ENCODE measurements around the gene NTN3. TPM values are rescaled to one million over a fixed set of nuclear protein-coding genes. Genes with fewer than 3 reads are reported as not detected.

Gene NTN3
- polyA plus RNA-seq, 1 of the 3 experiments (the other 2 are of a cell fraction): 0.28 TPM

DNA sequence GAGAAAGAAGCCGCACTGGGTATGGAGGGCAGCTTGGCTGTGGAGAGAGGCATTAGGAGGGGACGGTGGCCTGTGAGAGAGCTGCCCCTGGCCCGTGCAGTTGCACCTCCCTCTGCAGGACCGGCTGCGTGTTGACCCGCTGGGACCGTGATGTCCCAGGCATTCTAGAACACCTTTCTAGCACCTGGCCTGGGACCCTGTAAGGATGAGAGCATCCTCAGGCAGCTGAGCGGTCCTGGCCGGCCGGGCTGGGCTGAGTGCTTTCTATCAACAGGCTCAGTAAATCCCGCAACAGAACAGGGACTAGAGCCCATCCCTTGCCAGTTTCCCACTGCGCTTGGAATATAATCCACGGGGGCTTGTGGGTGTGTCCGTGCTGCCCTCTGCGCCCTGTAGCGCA is 18.5 kb downstream of the NTN3 start:
- H3K4me1 ChIP-seq (ENCODE audit: control insufficient read depth in 1 of 2, insufficient read depth in 2 of 2, low read depth in 1 of 2, low read length in 1 of 2): peaks cover 0 to 15% of the 10 kb centered on the region in 2 experiments; a peak in 1 of 4 replicates
- no peak overlapping the region for H3K9ac ChIP-seq
- no peaks in the 10 kb centered on the region for H3K9me3 ChIP-seq
- H3K79me2 ChIP-seq (ENCODE audit: insufficient read depth): no peaks in the 10 kb centered on the region
- no peak overlapping the region for H3K27ac ChIP-seq (ENCODE audit: low read depth in 2 of 2, low read length in 1 of 2)
- no peaks in the 10 kb centered on the region for H3K36me3 ChIP-seq (replicated peaks in 1 of 2; ENCODE audit: control insufficient read depth in 1 of 2, insufficient read depth in 2 of 2, low read length in 1 of 2)
- TF ChIP-seq SMC3 (IDR thresholded peaks at IDR 0.05; ENCODE audit: low read depth, low read length) (no peak), RAD21 (IDR thresholded peaks at IDR 0.05; ENCODE audit: low read length) (no peak), EP300 (IDR thresholded peaks at IDR 0.05; ENCODE audit: borderline replicate concordance in 1 of 2, low read depth in 1 of 2, low read length in 1 of 2) (no peak), GABPA (IDR thresholded peaks at IDR 0.05; ENCODE audit: low read depth) (no peak), MXI1 (IDR thresholded peaks at IDR 0.05; ENCODE audit: low read depth, low read length) (no peak), YY1 (IDR thresholded peaks at IDR 0.05; ENCODE audit: low read depth) (no peak), FOSL2 (IDR thresholded peaks at IDR 0.05; ENCODE audit: borderline replicate concordance, low read depth) (no peak), JUND (IDR thresholded peaks at IDR 0.05) (no peak), PBX3 (IDR thresholded peaks at IDR 0.05) (no peak), USF2 (IDR thresholded peaks at IDR 0.05; ENCODE audit: borderline replicate concordance, low read depth, low read length) (no peak), EZH2phosphoT487 (IDR thresholded peaks at IDR 0.05; ENCODE audit: borderline replicate concordance, low read depth) (no peak), SIN3A (IDR thresholded peaks at IDR 0.05; ENCODE audit: borderline replicate concordance, low read depth, low read length) (no peak), REST (IDR thresholded peaks at IDR 0.05; ENCODE audit: low read depth, low read length) (no peak), FOXM1 (IDR thresholded peaks at IDR 0.05; ENCODE audit: low read depth) (no peak), TAF1 (IDR thresholded peaks at IDR 0.05; ENCODE audit: borderline replicate concordance, low read depth, low read length) (no peak), ELF1 (IDR thresholded peaks at IDR 0.05) (no peak), RFX5 (IDR thresholded peaks at IDR 0.05; ENCODE audit: low read length) (no peak), POLR2AphosphoS5 (IDR thresholded peaks at IDR 0.05; ENCODE audit: low read depth, low read length) (no peak), GATA2 (CRISPR knock-in tag; IDR thresholded peaks at IDR 0.05) (no peak)
- TF ChIP-seq, protein P1, sequence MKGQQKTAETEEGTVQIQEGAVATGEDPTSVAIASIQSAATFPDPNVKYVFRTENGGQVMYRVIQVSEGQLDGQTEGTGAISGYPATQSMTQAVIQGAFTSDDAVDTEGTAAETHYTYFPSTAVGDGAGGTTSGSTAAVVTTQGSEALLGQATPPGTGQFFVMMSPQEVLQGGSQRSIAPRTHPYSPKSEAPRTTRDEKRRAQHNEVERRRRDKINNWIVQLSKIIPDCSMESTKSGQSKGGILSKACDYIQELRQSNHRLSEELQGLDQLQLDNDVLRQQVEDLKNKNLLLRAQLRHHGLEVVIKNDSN (IDR thresholded peaks at IDR 0.05; ENCODE audit: borderline replicate concordance, low read depth): no peak
- no peak overlapping the region for H2AFZ ChIP-seq (ENCODE audit: low read depth)
- no peak for DNase-seq
- ChIA-PET CTCF (interaction anchor here (1.0 to 12.7 kb wide), 2 partner anchors 11 to 15 kb away, joined by 3 to 95 read pairs; partner anchors contain the start of gene TBC1D24), POLR2A (no interaction called here)
- H3K4me3 ChIP-seq (ENCODE audit: low read depth in 2 of 2, low read length in 1 of 2): no peak overlapping the region
- H4K20me1 ChIP-seq (ENCODE audit: insufficient read depth): no peaks in the 10 kb centered on the region
- no peak overlapping the region for H3K4me2 ChIP-seq
- H3F3A ChIP-seq (replicated peaks; ENCODE audit: insufficient read depth): no peaks in the 10 kb centered on the region
- 94% methylated on average over 8 of the region's 16 CpGs for WGBS (ENCODE audit: low lambda C conversion rate)
- no peaks in the 10 kb centered on the region for H3K27me3 ChIP-seq (ENCODE audit: insufficient read depth)
- H3K9me2 ChIP-seq: no peaks in the 10 kb centered on the region
